ENCODE measurements around the gene MAGIX.

DNA sequence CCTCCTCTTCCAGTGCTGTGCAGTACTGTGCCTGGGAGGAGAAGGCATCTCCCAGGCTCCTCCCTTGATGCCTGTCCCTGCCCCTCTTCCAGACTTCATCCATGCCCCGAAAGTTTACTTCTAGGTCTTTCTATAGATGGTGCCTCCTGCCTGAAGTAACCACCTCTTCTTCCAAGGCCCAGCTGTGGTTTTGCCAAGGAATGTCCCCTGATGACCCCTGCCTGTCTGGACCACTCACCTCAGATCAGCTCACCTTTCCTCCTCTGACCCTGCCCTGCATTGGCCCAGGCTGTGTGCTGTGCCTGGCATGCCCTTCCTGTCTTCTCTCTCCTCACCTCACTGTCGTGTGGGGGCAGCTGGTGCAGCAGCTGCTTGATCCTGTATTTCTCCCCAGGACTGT, 16.8 kb downstream of the MAGIX start:
- no peak for TF ChIP-seq POLR2A (IDR thresholded peaks at IDR 0.05)
- TF ChIP-seq, protein P1, sequence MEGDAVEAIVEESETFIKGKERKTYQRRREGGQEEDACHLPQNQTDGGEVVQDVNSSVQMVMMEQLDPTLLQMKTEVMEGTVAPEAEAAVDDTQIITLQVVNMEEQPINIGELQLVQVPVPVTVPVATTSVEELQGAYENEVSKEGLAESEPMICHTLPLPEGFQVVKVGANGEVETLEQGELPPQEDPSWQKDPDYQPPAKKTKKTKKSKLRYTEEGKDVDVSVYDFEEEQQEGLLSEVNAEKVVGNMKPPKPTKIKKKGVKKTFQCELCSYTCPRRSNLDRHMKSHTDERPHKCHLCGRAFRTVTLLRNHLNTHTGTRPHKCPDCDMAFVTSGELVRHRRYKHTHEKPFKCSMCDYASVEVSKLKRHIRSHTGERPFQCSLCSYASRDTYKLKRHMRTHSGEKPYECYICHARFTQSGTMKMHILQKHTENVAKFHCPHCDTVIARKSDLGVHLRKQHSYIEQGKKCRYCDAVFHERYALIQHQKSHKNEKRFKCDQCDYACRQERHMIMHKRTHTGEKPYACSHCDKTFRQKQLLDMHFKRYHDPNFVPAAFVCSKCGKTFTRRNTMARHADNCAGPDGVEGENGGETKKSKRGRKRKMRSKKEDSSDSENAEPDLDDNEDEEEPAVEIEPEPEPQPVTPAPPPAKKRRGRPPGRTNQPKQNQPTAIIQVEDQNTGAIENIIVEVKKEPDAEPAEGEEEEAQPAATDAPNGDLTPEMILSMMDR (IDR thresholded peaks at IDR 0.05) = no peak

Measured in testis (tissue), 2 donors.